Caco-2 (cell line): ENCODE measurements around the gene RIMS3. TPM values are rescaled to one million over a fixed set of nuclear protein-coding genes. Genes with fewer than 3 reads are reported as not detected.

ENCODE experiments used
- BruUV-seq: library from RNA; stranded (reverse); fragments of 400-500 nt; replicated peaks from 2 replicates; lab custom pipeline; 2021; lab: Mats Ljungman, UMichigan
- CTCF ChIA-PET: fragments of 300-600 bp; sonication (Branson Sonifier 250); formaldehyde crosslinking; loops from one replicate; lab custom pipeline; 2022; ENCODE audit warnings: antibody characterized with exemption; lab: Charles Lee
- POLR2A ChIA-PET: fragments of 300-600 bp; sonication (Branson Sonifier 250); formaldehyde crosslinking; loops from one replicate; lab custom pipeline; 2022; ENCODE audit warnings: antibody characterized with exemption; lab: Charles Lee
- DNase-seq, 2 experiments: peaks; one replicate each; pipeline versions ENCODE4 v3.0.0 to v3.0.0-alpha.2; 2020 to 2022
- H3K27me3 ChIP-seq: replicated peaks from 2 replicates; pipeline ENCODE4 v1.6.0; 2011; ENCODE audit warnings: low read length; ENCODE audit not compliant: control insufficient read depth, insufficient read depth
- H3K36me3 ChIP-seq: 2 replicates; pipeline ENCODE4 v1.5.1; 2011; ENCODE audit warnings: low read length; ENCODE audit not compliant: control insufficient read depth, insufficient read depth
- H3K4me1 ChIP-seq: fragments of 250-450 bp; sonication (Bioruptor Pico); 2 replicates; pipeline ENCODE4 v1.5.1; 2020; ENCODE audit warnings: mild to moderate bottlenecking
- H3K4me3 ChIP-seq: 2 replicates; pipeline ENCODE4 v1.5.1; 2011; ENCODE audit warnings: low read depth, mild to moderate bottlenecking, control low read depth, low read length
- H3K9me3 ChIP-seq: fragments of 250-450 bp; sonication (Bioruptor Pico); 2 replicates; pipeline ENCODE4 v1.5.1; 2020; ENCODE audit warnings: mild to moderate bottlenecking, moderate library complexity
- H3K27ac Mint-ChIP-seq: one replicate; pipeline ENCODE4 v1.8.0; 2022; ENCODE audit warnings: mixed read lengths; ENCODE audit not compliant: unreplicated experiment
- H3K27me3 Mint-ChIP-seq: one replicate; pipeline ENCODE4 v1.8.0; 2022; ENCODE audit warnings: mixed read lengths; ENCODE audit not compliant: insufficient read depth, unreplicated experiment
- H3K36me3 Mint-ChIP-seq: one replicate; pipeline ENCODE4 v1.8.0; 2022; ENCODE audit warnings: mild to moderate bottlenecking, mixed read lengths; ENCODE audit not compliant: insufficient read depth, unreplicated experiment
- H3K4me1 Mint-ChIP-seq: one replicate; pipeline ENCODE4 v1.8.0; 2022; ENCODE audit warnings: low read depth, mixed read lengths; ENCODE audit not compliant: unreplicated experiment
- H3K4me3 Mint-ChIP-seq: one replicate; pipeline ENCODE4 v1.8.0; 2022; ENCODE audit warnings: mild to moderate bottlenecking, moderate library complexity, mixed read lengths; ENCODE audit not compliant: unreplicated experiment
- H3K9me3 Mint-ChIP-seq: one replicate; pipeline ENCODE4 v1.8.0; 2022; ENCODE audit warnings: mixed read lengths; ENCODE audit not compliant: unreplicated experiment
- CTCF ChIP-seq, 2 experiments: fragments of 200-600 bp in 1 of 2; IDR thresholded peaks; 1 replicate in 1 of 2; 2 replicates in 1 of 2; pipeline versions ENCODE4 v1.5.1 to v1.8.0; 2011 to 2022; ENCODE audit warnings: antibody characterized with exemption in 1 of 2, control low read depth in 1 of 2, inconsistent platforms in 1 of 2, low read depth in 1 of 2, low read length in 1 of 2, mild to moderate bottlenecking in 1 of 2, moderate library complexity in 1 of 2; ENCODE audit not compliant: insufficient read depth in 1 of 2, severe bottlenecking in 1 of 2, unreplicated experiment in 1 of 2
- intact Hi-C: fragments of 100-400 bp; cut with micrococcal nuclease; formaldehyde crosslinking; loops from one replicate; pipeline ENCODE4 v1.10.0; 2022; ENCODE audit not compliant: unreplicated experiment
- total RNA-seq: library from RNA; stranded (reverse); gene quantifications from 2 replicates; pipeline ENCODE4 v1.2.3, GENCODE V29; 2022

Gene RIMS3
- total RNA-seq, 1 experiment from 2014 or later = 3.1 TPM

- Histone ChIP-seq H3K36me3 (no peaks in the 10 kb centered on the region), H3K9me3 (no peaks in the 10 kb centered on the region), H3K4me3 (peak overlapping the region; percentile 37; the same call in 1 of the 2 replicates), H3K27me3 (no peaks in the 10 kb centered on the region), H3K4me1 (no peaks in the 10 kb centered on the region)
- Mint-ChIP-seq H3K4me3 (peak overlapping the region; percentile 57), H3K27ac (no peak overlapping the region), H3K27me3 (no peaks in the 10 kb centered on the region), H3K36me3 (no peaks in the 10 kb centered on the region), H3K4me1 (no peaks in the 10 kb centered on the region), H3K9me3 (no peaks in the 10 kb centered on the region)
- BruUV-seq = no TSS peak
- intact Hi-C loops = loop anchor here (5.0 kb wide), 3 partner anchors 32 to 132 kb away; partner anchors contain the start of gene ZNF684
- ChIA-PET POLR2A (no interaction called here), CTCF (interaction anchor here (0.6 to 0.7 kb wide), 2 partner anchors 745 to 1277 kb away, joined by 5 to 7 read pairs; no protein-coding TSS in a partner anchor)
- no peak for DNase-seq
- no peak for TF ChIP-seq CTCF (IDR thresholded peaks at IDR 0.05; ENCODE audit: insufficient read depth in 1 of 2, low read depth in 1 of 2, low read length in 1 of 2, severe bottlenecking in 1 of 2, unreplicated experiment in 1 of 2)
Observed at GRCh38 chr1:40664791-40665190, 691 bp downstream of the RIMS3 start.

- CTCF ChIA-PET = no interaction called here
- BruUV-seq = no TSS peak
- no peak for TF ChIP-seq CTCF (IDR thresholded peaks at IDR 0.05; ENCODE audit: insufficient read depth in 1 of 2, low read depth in 1 of 2, low read length in 1 of 2, severe bottlenecking in 1 of 2, unreplicated experiment in 1 of 2)
Observed at GRCh38 chr1:40664167-40664537, 1.3 kb downstream of the RIMS3 start.

GRCh38 chr1:40663324-40664166 lies 1.9 kb downstream of the RIMS3 start:
- Histone ChIP-seq H3K27me3 (no peaks in the 10 kb centered on the region), H3K4me3 (no peak overlapping the region), H3K4me1 (no peaks in the 10 kb centered on the region), H3K36me3 (no peaks in the 10 kb centered on the region), H3K9me3 (no peaks in the 10 kb centered on the region)
- H3K9me3 Mint-ChIP-seq = no peaks in the 10 kb centered on the region
- no peaks in the 10 kb centered on the region for H3K4me1 Mint-ChIP-seq
- ChIA-PET POLR2A (no interaction called here), CTCF (no interaction called here)
- H3K27ac Mint-ChIP-seq = no peak overlapping the region
- no TSS peak for BruUV-seq
- no peak for TF ChIP-seq CTCF (IDR thresholded peaks at IDR 0.05; ENCODE audit: insufficient read depth in 1 of 2, low read depth in 1 of 2, low read length in 1 of 2, severe bottlenecking in 1 of 2, unreplicated experiment in 1 of 2)
- H3K36me3 Mint-ChIP-seq = no peaks in the 10 kb centered on the region
- no peak overlapping the region for H3K4me3 Mint-ChIP-seq
- intact Hi-C loops = no loop called here
- DNase-seq = no peak
- no peaks in the 10 kb centered on the region for H3K27me3 Mint-ChIP-seq

More at GRCh38 chr1:40664167-40664537, 1.3 kb downstream of the RIMS3 start:
- H3K36me3 Mint-ChIP-seq = no peaks in the 10 kb centered on the region
- intact Hi-C loops = no loop called here
- H3K4me3 ChIP-seq = no peak overlapping the region
- H3K4me1 Mint-ChIP-seq = no peaks in the 10 kb centered on the region
- H3K27me3 ChIP-seq = no peaks in the 10 kb centered on the region
- no peaks in the 10 kb centered on the region for H3K27me3 Mint-ChIP-seq
- no peak overlapping the region for H3K27ac Mint-ChIP-seq
- no peaks in the 10 kb centered on the region for H3K9me3 Mint-ChIP-seq
- no peak for DNase-seq
- no peaks in the 10 kb centered on the region for H3K4me1 ChIP-seq
- no peaks in the 10 kb centered on the region for H3K36me3 ChIP-seq
- no peaks in the 10 kb centered on the region for H3K9me3 ChIP-seq
- POLR2A ChIA-PET = no interaction called here
- H3K4me3 Mint-ChIP-seq = no peak overlapping the region
